HG02678 (cell line): ENCODE results near the gene MMP19.

Source experiments
- ATAC-seq: cut with Tn5 transposase; IDR thresholded peaks from one replicate; pipeline ENCODE4 v1.9.1; 2021; ENCODE audit warnings: mild to moderate bottlenecking, moderate library complexity; ENCODE audit not compliant: unreplicated experiment

The MMP19 gene

DNA sequence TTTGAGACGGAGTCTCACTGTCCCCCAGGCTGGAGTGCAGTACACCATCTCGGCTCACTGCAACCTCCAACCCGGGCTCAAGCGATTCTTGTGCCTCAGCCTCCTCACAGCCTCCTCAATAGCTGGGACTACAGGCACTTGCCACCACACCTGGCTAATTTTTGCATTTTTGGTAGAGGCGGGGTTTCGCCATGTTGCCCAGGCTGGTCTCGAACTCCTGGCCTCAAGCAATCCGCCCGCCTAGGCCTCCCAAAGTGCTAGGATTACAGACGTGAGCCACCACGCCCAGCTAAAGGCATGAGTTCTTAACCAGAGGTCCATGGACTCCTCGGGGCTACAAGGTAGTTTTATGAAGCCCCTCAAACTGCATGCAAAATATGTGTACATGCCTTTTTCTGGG lies 27.3 kb downstream of the MMP19 start:
- ATAC-seq, result no peak

DNA sequence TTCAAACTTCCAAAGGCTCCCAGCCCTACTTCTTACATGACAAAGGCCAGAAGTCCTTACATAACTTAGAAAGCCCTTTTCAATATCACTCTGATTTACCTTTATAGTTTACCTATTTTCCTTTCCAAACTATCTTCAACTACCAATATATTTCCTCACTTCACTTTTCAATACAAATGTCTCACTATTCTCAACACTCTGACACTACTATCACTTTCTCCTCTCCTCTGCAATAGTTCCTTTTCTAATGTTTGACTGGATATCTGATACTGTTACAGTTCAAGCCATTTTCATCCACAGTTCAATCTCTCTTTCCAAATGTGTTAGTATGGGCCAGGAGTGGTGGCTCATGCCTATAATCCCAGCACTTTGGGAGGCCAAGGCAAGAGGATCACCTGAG lies 28.5 kb downstream of the MMP19 start:
- no peak for ATAC-seq

DNA sequence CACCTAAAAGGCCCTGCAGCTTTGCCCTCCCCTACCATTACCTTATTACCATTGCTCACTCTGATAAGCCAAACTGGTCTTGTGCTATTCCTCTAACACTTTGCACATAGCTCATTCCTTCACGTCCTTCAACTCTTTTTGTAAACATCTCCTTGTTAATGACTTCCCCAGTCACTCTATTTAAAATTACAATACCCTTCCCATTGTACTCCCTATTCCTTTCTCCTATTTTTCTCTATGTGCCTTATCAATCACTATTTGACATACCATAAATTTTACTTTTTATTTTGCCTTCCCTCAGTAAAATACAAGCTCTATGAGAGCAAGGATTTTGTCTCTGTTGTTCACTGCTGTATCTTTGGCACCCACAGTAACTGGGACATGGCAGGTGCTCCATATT lies 30.6 kb downstream of the MMP19 start:
- no peak for ATAC-seq

- no peak for ATAC-seq
Observed at GRCh38 chr12:55809274-55809673, 33.5 kb downstream of the MMP19 start.

DNA sequence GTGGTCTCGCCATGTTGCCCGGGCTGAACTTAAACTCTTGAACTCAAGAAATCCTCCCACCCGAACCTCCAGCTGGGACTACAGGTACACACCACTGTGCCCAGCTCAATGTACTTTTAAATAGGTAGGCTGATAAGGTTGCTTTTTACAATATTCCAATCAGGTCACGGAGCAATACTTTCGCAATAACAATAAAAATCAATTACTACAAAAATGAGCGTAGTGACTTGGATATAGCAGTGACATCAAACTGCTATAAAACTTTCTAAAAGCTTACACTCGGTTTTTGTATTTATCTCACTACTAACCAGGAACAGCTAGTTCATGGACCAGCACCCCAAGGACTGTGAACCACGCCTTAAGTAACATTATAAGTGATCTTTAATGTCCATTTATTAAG lies 35.8 kb downstream of the MMP19 start:
- ATAC-seq, result no peak

DNA sequence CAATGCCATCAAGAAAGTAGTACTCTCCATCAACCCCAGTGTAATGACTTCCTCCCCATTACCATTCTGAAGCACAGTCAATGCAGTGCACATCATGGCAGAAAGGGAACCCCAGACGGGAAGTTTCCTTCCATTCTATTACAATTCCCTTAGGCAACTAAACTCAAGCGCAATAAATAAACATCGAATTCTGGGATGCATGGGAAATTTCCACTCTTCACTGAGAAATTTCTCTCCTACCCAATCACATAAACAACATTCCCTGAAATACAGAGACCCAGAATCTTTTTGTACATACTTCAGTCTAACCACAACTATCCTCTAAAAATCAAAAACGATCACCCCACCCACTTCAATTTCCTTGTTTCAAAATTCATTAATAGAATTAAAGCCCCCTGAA lies 45.2 kb downstream of the MMP19 start:
- no peak for ATAC-seq

DNA sequence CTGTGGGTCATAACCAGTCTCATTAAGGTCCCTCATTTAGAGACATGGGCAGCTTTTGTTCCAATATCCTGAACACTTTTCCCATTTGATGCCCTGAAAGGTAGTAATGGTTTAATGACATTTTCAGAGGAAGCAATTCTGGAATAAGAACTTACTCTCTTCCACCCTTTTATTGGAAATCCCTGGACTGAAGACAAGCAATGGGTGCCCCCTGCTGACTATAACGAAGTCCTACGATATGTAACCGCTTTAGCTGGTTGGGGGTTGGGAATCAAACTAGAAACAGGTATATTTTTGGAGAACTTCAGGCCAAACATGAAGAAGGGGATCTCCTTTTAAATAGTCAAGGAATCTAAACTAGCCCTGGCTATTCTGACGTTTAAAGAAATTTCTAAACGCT lies 45.7 kb downstream of the MMP19 start:
- no peak for ATAC-seq

GRCh38 chr12:55795950-55796349 lies 46.8 kb downstream of the MMP19 start:
- ATAC-seq, result no peak

- ATAC-seq, result no peak
Observed at GRCh38 chr12:55789893-55790292, 52.8 kb downstream of the MMP19 start.

DNA sequence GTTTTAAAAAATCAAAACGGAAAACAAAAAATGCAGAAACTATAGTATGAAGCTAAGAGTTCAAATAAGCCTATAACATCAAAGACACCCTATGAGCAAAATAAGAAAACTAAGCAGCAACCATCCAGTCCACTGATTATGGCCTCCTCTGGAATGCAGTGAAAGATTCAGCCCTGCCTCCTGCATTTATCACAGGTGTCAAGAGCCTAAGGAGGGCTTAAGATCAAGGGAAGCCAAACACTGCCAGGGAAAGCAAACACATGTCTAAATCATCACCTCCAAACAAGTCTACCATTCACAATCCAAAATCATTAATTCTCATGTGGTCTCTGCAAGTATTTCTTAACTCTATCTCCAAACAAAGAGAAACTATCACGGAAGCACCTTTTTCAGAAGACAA lies 53.6 kb downstream of the MMP19 start:
- ATAC-seq, result no peak

GRCh38 chr12:55788546-55788945 lies 54.2 kb downstream of the MMP19 start:
- ATAC-seq, result no peak
